Body of pancreas (tissue), 4 donors: ENCODE data around the gene ERBB4. TPM values are rescaled to one million over a fixed set of nuclear protein-coding genes. Genes with fewer than 3 reads are reported as not detected.

ENCODE experiments used
- ATAC-seq: fragments of 150-250 bp; one replicate; pipeline ENCODE4 v1.9.1; 2016
- DNase-seq, 4 donors: peaks; one replicate each; pipeline ENCODE4 v3.0.0-alpha.2; 2019
- H3K27ac ChIP-seq, 4 donors: fragments of 200-600 bp; sonication (generic); 1 replicate in 3 of 4; 2 replicates in 1 of 4; pipeline versions ENCODE4 v1.5.1 to v1.6.1; 2016 to 2019; ENCODE audit warnings: mild to moderate bottlenecking in 1 of 4, mixed read lengths in 1 of 4, moderate library complexity in 1 of 4
- H3K27me3 ChIP-seq, 2 donors: fragments of 200-600 bp; sonication (generic); one replicate each; pipeline ENCODE4 v1.6.0; 2016; ENCODE audit warnings: mild to moderate bottlenecking in 1 of 2
- H3K36me3 ChIP-seq, 2 donors: fragments of 200-600 bp; sonication (generic); replicated peaks in 1 of 2; 2 replicates each; pipeline ENCODE4 v1.5.1; 2016; ENCODE audit warnings: low read depth in 2 of 2; ENCODE audit not compliant: insufficient read depth in 1 of 2
- H3K4me1 ChIP-seq: fragments of 200-600 bp; sonication (generic); one replicate; pipeline ENCODE4 v1.6.0; 2016
- H3K4me3 ChIP-seq, 2 donors: fragments of 200-600 bp; sonication (generic); 1 replicate in 1 of 2; 2 replicates in 1 of 2; pipeline ENCODE4 v1.5.1; 2016 to 2019
- H3K9me3 ChIP-seq, 3 donors: fragments of 200-600 bp; sonication (generic); 1 replicate in 2 of 3; 2 replicates in 1 of 3; pipeline ENCODE4 v1.5.1; 2016
- CTCF ChIP-seq, 7 experiments: fragments of 450-650 bp in 4 of 7; fragments of 200-600 bp in 3 of 7; sonication (generic) in 3 of 7; IDR thresholded peaks; one replicate each; pipeline ENCODE4 v1.5.1; 2016 to 2019; ENCODE audit warnings: antibody characterized with exemption in 7 of 7
- POLR2A ChIP-seq, 3 donors: fragments of 450-650 bp; IDR thresholded peaks; one replicate each; pipeline ENCODE4 v1.6.1; 2016; ENCODE audit warnings: antibody characterized with exemption in 3 of 3, mild to moderate bottlenecking in 2 of 3
- WGBS, 2 donors: methylation state at CpG; one replicate each; pipeline ENCODE4 v1.1.5; 2017; 5-methylcytosine and 5-hydroxymethylcytosine counted together
- intact Hi-C: fragments of 100-400 bp; cut with DNase I; formaldehyde crosslinking; loops from one replicate; pipeline ENCODE4 v1.15.1; 2023
- total RNA-seq, 2 donors: library from RNA; depleted of rRNA; stranded (reverse); fragments of >200 nt; gene quantifications; one replicate each; pipeline ENCODE4 v1.1.0, GENCODE V29; 2016

The ERBB4 gene
- total RNA-seq, 2 donors from 2014 or later, result 1.6 to 4.4 TPM

- Histone ChIP-seq H3K4me1 (no peaks in the 10 kb centered on the region), H3K9me3 (no peaks in the 10 kb centered on the region), H3K36me3 (no peaks in the 10 kb centered on the region), H3K27ac (no peak overlapping the region), H3K27me3 (no peaks in the 10 kb centered on the region), H3K4me3 (no peak overlapping the region)
- intact Hi-C loops, result no loop called here
- TF ChIP-seq POLR2A (IDR thresholded peaks at IDR 0.05) (no peak), CTCF (IDR thresholded peaks at IDR 0.05) (no peak)
- ATAC-seq (no peak), DNase-seq (no peak)
- WGBS, 2 donors, result 76 to 80% methylated on average over 4 of the region's 4 CpGs
These were observed 503.6 kb downstream of the ERBB4 start for GRCh38 chr2:212034841-212035585.

DNA sequence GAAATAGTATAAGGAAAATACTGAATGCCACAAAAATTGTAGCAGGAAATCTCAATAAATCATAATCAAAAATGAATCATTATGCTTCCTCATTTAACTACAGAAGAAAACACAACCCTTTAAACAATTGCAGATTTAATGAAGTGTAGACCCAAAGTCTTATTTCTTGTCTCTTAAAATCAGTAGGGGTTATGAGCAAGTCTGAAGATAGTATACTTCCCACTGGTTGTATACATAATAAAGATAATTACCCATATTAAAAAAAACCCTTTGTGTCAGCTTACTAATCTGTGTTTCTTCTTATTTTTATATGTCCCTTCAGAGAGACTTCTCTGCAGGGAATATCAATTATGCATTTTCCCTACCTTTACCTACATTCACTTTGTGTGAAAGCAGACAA, 504.7 kb downstream of the ERBB4 start:
- H3K36me3 ChIP-seq, result no peaks in the 10 kb centered on the region
- no peak for ATAC-seq
- H3K4me3 ChIP-seq, result no peak overlapping the region
- intact Hi-C loops, result no loop called here
- H3K27ac ChIP-seq, result no peak overlapping the region
- DNase-seq, result no peak
- H3K4me1 ChIP-seq, result no peaks in the 10 kb centered on the region
- TF ChIP-seq POLR2A (IDR thresholded peaks at IDR 0.05) (no peak), CTCF (IDR thresholded peaks at IDR 0.05) (no peak)
- no peaks in the 10 kb centered on the region for H3K9me3 ChIP-seq
- H3K27me3 ChIP-seq, result no peaks in the 10 kb centered on the region

DNA sequence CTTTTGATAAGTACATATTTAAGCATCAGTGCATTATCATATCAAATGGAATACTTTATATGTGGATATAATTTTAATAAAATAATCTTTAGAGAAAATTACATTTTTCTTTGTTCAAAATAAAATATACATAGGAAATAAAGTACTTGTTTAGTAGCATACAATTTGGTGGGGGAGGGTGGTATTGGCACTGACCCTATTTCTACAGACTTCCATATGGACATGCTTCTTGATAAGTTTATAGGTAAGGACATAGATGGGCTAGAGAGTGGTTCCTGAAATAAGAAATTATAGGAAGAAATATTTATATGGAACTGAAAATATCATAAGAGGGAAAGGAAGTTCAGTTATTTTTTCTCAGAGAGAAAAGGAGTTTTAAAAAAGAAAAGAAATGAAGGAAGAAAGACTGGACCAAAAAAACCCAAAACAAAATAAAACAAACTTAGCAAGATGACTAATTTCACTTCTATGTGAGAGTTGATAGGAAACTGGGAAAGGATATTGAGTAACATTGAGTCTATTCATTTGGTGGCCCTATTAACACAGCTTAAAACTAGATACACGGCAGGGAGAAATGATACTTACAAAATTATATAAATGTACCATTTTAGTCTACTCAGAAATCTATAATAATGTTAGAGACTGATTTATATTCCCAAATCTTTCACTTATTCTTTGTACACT, 505.9 kb downstream of the ERBB4 start:
- Histone ChIP-seq H3K4me3 (no peak overlapping the region), H3K27me3 (no peaks in the 10 kb centered on the region), H3K9me3 (no peaks in the 10 kb centered on the region), H3K36me3 (no peaks in the 10 kb centered on the region), H3K4me1 (no peaks in the 10 kb centered on the region), H3K27ac (no peak overlapping the region)
- 74 to 100% methylated on average over 1 of the region's 1 CpG for WGBS, 2 donors
- DNase-seq (no peak), ATAC-seq (no peak)
- intact Hi-C loops, result no loop called here
- no peak for TF ChIP-seq CTCF (IDR thresholded peaks at IDR 0.05)
- TF ChIP-seq POLR2A (IDR thresholded peaks at IDR 0.05), result no peak

- H3K27me3 ChIP-seq, result no peaks in the 10 kb centered on the region
- intact Hi-C loops, result no loop called here
- H3K27ac ChIP-seq, result no peak overlapping the region
- no peaks in the 10 kb centered on the region for H3K36me3 ChIP-seq
- ATAC-seq (no peak), DNase-seq (no peak)
- H3K4me3 ChIP-seq, result no peak overlapping the region
- no peak for TF ChIP-seq CTCF (IDR thresholded peaks at IDR 0.05)
- TF ChIP-seq POLR2A (IDR thresholded peaks at IDR 0.05), result no peak
- H3K4me1 ChIP-seq, result no peaks in the 10 kb centered on the region
- no peaks in the 10 kb centered on the region for H3K9me3 ChIP-seq
- 88 to 91% methylated on average over 1 of the region's 1 CpG for WGBS, 2 donors
These were observed 506.6 kb downstream of the ERBB4 start for GRCh38 chr2:212032032-212032431.

DNA sequence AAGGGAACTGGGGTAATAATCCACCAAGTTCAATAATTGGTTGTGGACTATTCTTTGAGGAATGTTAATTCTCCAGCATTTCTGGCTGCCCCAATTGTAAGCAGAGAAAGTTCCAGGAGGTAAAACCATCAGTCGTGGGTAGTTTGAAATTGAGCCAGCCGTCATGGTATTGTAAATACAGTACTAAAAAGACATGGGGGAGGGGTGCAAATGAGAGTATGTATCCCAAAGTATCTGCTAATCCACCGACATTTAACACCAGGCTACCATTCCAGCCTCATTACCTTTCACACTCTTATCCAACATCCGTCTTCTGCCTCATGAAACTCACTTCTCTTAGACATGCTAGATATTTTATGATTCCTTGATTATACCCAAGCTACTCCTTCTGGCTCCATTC, 507.9 kb downstream of the ERBB4 start:
- Histone ChIP-seq H3K4me3 (no peak overlapping the region), H3K4me1 (no peaks in the 10 kb centered on the region), H3K36me3 (no peaks in the 10 kb centered on the region), H3K27me3 (no peaks in the 10 kb centered on the region), H3K9me3 (no peaks in the 10 kb centered on the region), H3K27ac (no peak overlapping the region)
- WGBS, 2 donors, result 31 to 50% methylated on average over 4 of the region's 4 CpGs
- TF ChIP-seq POLR2A (IDR thresholded peaks at IDR 0.05) (no peak), CTCF (IDR thresholded peaks at IDR 0.05) (no peak)
- ATAC-seq (no peak), DNase-seq (no peak)
- intact Hi-C loops, result no loop called here
